ENCODE results near the gene GSTP1. TPM values are rescaled to one million over a fixed set of nuclear protein-coding genes. Genes with fewer than 3 reads are reported as not detected.
"Not testable (repeated sequence)": the region's sequence is repeated elsewhere in the genome, so short reads cannot be mapped to it uniquely, and the experiment has no call there.

GSTP1 gene
- total and polyA plus RNA-seq, 3 experiments from 2014 or later = 333 to 474 (median 462) TPM

DNA sequence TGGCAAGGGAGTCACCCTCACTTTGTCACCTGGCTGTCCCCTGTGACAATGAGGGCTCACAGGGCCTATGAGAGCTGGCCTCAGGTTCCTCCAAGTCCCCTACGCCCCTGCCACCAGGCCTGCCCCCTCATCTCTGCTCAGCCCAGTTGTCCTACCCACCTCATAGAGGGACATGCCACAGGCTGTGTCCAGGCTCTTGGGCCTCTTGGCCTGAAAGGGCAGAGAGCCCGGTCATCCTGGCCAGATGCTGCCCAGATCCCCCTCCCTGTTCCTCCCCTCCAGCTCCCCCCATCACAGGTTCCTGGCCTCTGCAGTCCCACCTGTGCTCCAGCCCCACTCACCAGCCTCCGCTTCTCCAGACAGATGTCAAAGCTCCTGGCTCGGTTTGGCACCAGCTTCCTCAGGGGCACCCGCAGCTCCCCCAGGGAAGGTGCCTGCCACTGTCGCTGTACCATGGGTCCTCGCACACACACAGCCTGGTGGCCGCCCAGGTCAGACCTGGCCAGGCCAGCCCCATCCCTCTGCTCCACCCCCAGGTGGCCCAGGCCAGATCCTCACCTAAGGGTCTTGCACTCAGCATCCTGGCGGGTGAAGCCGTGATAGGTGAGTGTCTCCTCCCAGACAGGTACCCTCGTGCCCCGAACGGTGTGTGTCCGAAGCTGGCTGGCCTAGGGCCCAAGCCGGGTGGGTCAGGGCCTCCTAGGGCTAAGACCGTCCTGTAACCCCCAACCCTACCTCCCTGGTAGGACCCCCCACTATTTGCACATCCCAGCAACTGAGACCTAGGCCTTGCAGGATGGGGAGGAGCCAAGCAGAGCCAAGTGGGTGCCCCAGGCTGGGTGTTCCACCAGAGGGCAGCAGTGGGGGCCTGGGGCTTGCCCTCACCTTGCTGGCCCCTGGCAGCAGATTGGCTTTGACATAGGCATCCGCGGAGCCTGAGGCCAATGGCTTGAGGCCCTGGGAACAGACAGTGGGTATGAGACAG, 31.4 kb downstream of the GSTP1 start:
- peak overlapping the region; percentile 86 for H3K27ac ChIP-seq (ENCODE audit: low read depth, low read length)
- ChIA-PET CTCF (interaction anchor here (0.9 to 4.8 kb wide), 16 partner anchors 13 to 264 kb away, joined by 3 to 61 read pairs (median 4); partner anchors contain the start of genes GSTP1, NUDT8 and PPP1CA), POLR2A (interaction anchor here (0.6 to 1.0 kb wide), 3 partner anchors 15 to 385 kb away, joined by 3 to 5 read pairs (median 3); partner anchors contain the start of genes CLCF1 and NUDT8)
- DNase-seq = peak in 4 of 5 donors; percentile 24 to 40 (median 31)
- peaks cover 31 to 45% (median 32%) of the 10 kb centered on the region in 3 donors for H3K4me1 Mint-ChIP-seq
- H3K36me3 Mint-ChIP-seq = peaks cover 0 to 29% (median 3%) of the 10 kb centered on the region in 3 donors
- H3K27me3 Mint-ChIP-seq = no peaks in the 10 kb centered on the region
- H3K9me3 ChIP-seq (ENCODE audit: low read length) = no peaks in the 10 kb centered on the region
- H3K27me3 ChIP-seq (ENCODE audit: insufficient read depth, low read length, poor library complexity, severe bottlenecking) = no peaks in the 10 kb centered on the region
- peak overlapping the region; percentile 82 to 89 (median 85) for H3K4me3 Mint-ChIP-seq
- H3K27ac Mint-ChIP-seq = peak overlapping the region; percentile 94 to 99 (median 98)
- H3K4me1 ChIP-seq (ENCODE audit: insufficient read depth, low read length) = peaks cover 33% of the 10 kb centered on the region
- H3K9me3 Mint-ChIP-seq = no peaks in the 10 kb centered on the region
- peaks cover 4% of the 10 kb centered on the region for H3K36me3 ChIP-seq (ENCODE audit: insufficient read depth, low read length)
- peak overlapping the region; percentile 50 for H3K4me3 ChIP-seq (ENCODE audit: low read length)

DNA sequence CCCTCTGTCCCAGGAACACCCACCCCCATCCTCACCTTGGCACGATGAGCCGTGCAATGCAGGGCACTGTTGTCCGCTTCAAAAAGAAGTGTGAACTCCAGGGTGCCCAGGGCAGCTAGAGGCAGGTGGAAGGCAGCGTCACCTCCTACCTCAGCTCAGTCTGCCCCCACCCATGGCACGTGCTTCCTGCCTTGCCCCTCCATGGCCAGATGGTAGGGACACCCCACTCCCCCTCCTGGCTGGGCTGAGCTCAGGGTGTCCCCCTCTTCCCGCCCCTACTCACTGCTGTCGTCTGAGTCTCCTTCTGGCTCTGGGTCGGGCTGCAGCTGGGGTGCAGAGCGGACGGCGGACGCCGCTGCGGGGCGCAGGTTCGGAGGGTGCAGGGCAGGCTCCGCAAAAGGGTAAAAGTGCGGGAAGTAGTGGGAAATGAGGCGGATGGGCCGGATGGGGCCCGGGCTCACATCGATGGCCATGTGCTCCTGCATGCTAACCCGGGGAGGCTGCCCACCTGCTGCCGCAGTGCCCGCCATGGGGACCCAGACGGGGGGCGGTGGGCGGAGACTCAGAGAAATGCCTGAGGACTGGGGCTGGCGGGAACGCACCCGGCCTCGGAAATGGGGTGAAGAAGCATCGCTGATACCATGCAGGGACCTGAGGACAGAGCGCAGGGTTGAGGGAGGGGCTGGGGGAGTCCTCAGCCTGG, 32.3 kb downstream of the GSTP1 start:
- DNase-seq = peak in 2 of 5 donors; percentile 7 to 22
- CTCF ChIA-PET = interaction anchor here (1.6 to 4.8 kb wide), 3 partner anchors 13 to 43 kb away, joined by 4 to 61 read pairs (median 12); partner anchors contain the start of genes GSTP1 and NUDT8
- Histone ChIP-seq H3K4me1 (ENCODE audit: insufficient read depth, low read length) (peaks cover 33% of the 10 kb centered on the region), H3K4me3 (ENCODE audit: low read length) (peak overlapping the region; percentile 34), H3K9me3 (ENCODE audit: low read length) (no peaks in the 10 kb centered on the region), H3K27me3 (ENCODE audit: insufficient read depth, low read length, poor library complexity, severe bottlenecking) (no peaks in the 10 kb centered on the region), H3K36me3 (ENCODE audit: insufficient read depth, low read length) (peaks cover 2% of the 10 kb centered on the region), H3K27ac (ENCODE audit: low read depth, low read length) (no peak overlapping the region)
- Mint-ChIP-seq H3K4me3 (peak overlapping the region; percentile 34 to 86 (median 62)), H3K27me3 (no peaks in the 10 kb centered on the region), H3K4me1 (peaks cover 31 to 45% (median 32%) of the 10 kb centered on the region in 3 donors), H3K27ac (peak overlapping the region in 7 of 8 donors; percentile 70 to 99 (median 98)), H3K36me3 (peaks cover 0 to 20% (median 4%) of the 10 kb centered on the region in 3 donors), H3K9me3 (no peaks in the 10 kb centered on the region)
- POLR2A ChIA-PET = interaction anchor here (0.6 kb wide), 1 partner anchor 385 kb away, joined by 3 read pairs; no protein-coding TSS in a partner anchor

DNA sequence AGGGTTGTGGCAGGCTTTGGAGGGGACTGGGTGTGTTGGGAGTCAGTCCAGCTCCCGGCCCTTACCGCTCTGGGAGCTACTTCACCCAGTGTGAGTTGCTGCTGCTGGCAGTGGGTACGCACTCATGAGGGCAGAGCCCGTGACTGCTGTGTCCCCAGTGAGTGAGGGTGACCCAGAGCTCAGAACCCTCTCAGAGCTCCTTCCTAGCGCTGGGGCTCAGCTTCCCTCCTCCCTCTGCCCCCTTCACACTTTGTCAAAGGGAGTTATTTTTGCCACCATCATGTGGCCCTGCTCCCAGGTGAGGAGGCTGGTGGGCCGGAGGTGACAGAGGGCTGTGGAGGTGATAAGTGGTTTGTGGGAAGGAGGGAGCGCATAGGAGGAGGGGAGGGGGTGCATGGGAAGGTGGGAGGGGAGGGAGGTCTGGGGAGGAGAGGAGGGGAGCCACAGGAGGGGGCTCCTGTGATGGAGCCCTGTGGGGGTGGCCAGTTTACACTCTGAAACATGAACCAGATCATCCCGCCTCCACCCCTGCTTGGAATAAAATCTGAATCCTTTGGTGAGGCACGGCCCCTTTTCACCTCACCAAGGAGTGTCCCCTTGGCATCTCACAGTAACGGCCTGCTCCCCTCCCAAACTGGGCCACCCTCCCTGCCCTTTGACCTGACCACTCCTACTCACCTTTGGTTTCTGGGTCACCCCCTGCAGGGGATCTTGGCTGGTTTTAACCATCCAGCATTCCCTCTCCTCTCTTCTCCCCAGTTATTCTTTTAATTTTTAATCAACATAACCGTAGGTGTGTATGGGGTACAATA, 33.0 kb downstream of the GSTP1 start:
- peaks cover 0 to 15% (median 2%) of the 10 kb centered on the region in 3 donors for H3K36me3 Mint-ChIP-seq
- peaks cover 33% of the 10 kb centered on the region for H3K4me1 ChIP-seq (ENCODE audit: insufficient read depth, low read length)
- ChIA-PET POLR2A (no interaction called here), CTCF (interaction anchor here (1.6 to 4.8 kb wide), 3 partner anchors 12 to 34 kb away, joined by 4 to 61 read pairs (median 6); partner anchors contain the start of genes GSTP1 and NUDT8)
- no peak for DNase-seq
- H3K27ac Mint-ChIP-seq = peak overlapping the region in 7 of 8 donors; percentile 17 to 99 (median 70)
- no peak overlapping the region for H3K4me3 ChIP-seq (ENCODE audit: low read length)
- H3K4me1 Mint-ChIP-seq = peaks cover 31 to 45% (median 32%) of the 10 kb centered on the region in 3 donors
- no peaks in the 10 kb centered on the region for H3K9me3 ChIP-seq (ENCODE audit: low read length)
- no peak overlapping the region for H3K27ac ChIP-seq (ENCODE audit: low read depth, low read length)
- H3K27me3 Mint-ChIP-seq = no peaks in the 10 kb centered on the region
- peak overlapping the region; percentile 61 to 86 (median 62) for H3K4me3 Mint-ChIP-seq
- no peaks in the 10 kb centered on the region for H3K27me3 ChIP-seq (ENCODE audit: insufficient read depth, low read length, poor library complexity, severe bottlenecking)
- H3K36me3 ChIP-seq (ENCODE audit: insufficient read depth, low read length) = no peaks in the 10 kb centered on the region
- H3K9me3 Mint-ChIP-seq = no peaks in the 10 kb centered on the region

DNA sequence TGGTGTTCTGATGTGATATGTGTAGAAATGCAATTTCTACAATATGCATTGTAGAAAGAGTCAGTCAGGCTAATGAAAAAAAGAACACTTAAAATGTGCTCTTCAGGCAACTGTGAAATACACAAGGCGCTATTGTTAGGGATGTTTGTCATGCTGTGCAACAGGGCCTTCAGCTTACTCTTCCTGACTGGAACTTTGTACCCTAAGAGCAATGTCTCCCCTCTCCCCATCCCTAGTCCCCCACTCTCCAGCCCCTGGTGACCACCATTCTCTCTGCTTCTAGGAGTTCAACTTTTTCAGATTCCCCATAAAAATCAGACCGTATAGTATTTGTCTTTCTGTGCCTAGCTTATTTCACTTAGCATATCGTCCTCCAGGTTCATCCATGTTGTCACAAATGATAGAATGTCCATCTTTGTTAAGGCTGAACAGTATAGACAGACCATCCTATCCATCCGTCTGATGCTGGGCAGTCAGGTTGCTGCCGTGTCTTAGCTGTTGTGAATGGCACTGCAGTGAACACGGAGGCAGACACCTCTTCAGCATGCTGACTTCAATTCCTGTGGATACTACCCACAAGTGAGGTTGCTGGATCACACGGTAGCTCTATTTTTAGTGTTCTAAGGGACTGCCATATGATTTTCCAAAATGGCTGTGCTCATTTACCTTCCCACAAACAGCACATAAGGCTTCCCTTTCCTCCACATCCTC, 33.8 kb downstream of the GSTP1 start:
- Histone ChIP-seq H3K27ac (ENCODE audit: low read depth, low read length) (no peak overlapping the region), H3K4me1 (ENCODE audit: insufficient read depth, low read length) (peaks cover 33% of the 10 kb centered on the region), H3K27me3 (ENCODE audit: insufficient read depth, low read length, poor library complexity, severe bottlenecking) (no peaks in the 10 kb centered on the region), H3K36me3 (ENCODE audit: insufficient read depth, low read length) (no peaks in the 10 kb centered on the region), H3K4me3 (ENCODE audit: low read length) (no peak overlapping the region), H3K9me3 (ENCODE audit: low read length) (no peaks in the 10 kb centered on the region)
- no peak for DNase-seq
- H3K27me3 Mint-ChIP-seq = peaks cover 0 to 1% of the 10 kb centered on the region in 2 donors
- H3K36me3 Mint-ChIP-seq = peaks cover 0 to 8% (median 2%) of the 10 kb centered on the region in 3 donors
- no peaks in the 10 kb centered on the region for H3K9me3 Mint-ChIP-seq
- H3K4me1 Mint-ChIP-seq = peaks cover 31 to 44% (median 32%) of the 10 kb centered on the region in 3 donors
- POLR2A ChIA-PET = no interaction called here
- H3K4me3 Mint-ChIP-seq = peak overlapping the region in 5 of 7 donors; percentile 32 to 70 (median 61)
- H3K27ac Mint-ChIP-seq = peak overlapping the region in 7 of 8 donors; percentile 17 to 79 (median 67)
- CTCF ChIA-PET = interaction anchor here (1.2 to 1.6 kb wide), 2 partner anchors 12 to 42 kb away, joined by 3 to 6 read pairs; partner anchors contain the start of gene NUDT8

DNA sequence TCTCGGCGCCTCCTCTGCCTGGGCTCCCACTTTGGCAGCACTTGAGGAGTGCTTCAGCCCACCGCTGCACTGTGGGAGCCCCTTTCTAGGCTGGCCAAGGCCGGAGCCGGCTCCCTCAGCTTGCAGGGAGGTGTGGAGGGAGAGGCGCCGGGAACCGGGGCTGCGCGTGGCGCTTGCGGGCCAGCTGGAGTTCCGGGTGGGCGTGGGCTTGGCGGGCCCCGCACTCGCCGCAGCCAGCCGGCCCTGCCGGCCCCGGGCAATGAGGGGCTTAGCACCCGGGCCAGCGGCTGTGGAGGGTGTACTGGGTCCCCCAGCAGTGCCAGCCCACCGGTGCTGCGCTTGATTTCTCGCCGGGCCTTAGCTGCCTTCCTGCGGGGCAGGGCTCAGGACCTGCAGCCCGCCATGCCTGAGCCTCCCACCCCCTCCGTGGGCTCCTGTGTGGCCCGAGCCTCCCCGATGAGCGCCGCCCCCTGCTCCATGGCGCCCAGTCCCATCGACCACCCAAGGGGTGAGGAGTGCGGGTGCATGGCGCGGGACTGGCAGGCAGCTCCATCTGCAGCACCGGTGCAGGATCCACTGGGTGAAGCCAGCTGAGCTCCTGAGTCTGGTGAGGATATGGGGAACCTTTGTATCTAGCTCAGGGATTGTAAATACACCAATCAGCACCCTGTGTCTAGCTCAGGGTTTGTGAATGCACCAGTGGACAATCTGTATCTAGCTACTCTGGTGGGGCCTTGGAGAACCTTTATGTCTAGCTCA, 35.5 kb downstream of the GSTP1 start:
- H3K27me3 Mint-ChIP-seq; H3K4me3 ChIP-seq (ENCODE audit: low read length); POLR2A ChIA-PET; H3K9me3 Mint-ChIP-seq; CTCF ChIA-PET; H3K4me3 Mint-ChIP-seq; H3K36me3 ChIP-seq (ENCODE audit: insufficient read depth, low read length); H3K36me3 Mint-ChIP-seq; H3K27ac ChIP-seq (ENCODE audit: low read depth, low read length); H3K9me3 ChIP-seq (ENCODE audit: low read length); H3K27ac Mint-ChIP-seq; DNase-seq; H3K27me3 ChIP-seq (ENCODE audit: insufficient read depth, low read length, poor library complexity, severe bottlenecking): not testable (repeated sequence)
- H3K4me1 ChIP-seq (ENCODE audit: insufficient read depth, low read length) = peaks cover 21% of the 10 kb centered on the region
- H3K4me1 Mint-ChIP-seq = peaks cover 18 to 28% (median 20%) of the 10 kb centered on the region in 3 donors

DNA sequence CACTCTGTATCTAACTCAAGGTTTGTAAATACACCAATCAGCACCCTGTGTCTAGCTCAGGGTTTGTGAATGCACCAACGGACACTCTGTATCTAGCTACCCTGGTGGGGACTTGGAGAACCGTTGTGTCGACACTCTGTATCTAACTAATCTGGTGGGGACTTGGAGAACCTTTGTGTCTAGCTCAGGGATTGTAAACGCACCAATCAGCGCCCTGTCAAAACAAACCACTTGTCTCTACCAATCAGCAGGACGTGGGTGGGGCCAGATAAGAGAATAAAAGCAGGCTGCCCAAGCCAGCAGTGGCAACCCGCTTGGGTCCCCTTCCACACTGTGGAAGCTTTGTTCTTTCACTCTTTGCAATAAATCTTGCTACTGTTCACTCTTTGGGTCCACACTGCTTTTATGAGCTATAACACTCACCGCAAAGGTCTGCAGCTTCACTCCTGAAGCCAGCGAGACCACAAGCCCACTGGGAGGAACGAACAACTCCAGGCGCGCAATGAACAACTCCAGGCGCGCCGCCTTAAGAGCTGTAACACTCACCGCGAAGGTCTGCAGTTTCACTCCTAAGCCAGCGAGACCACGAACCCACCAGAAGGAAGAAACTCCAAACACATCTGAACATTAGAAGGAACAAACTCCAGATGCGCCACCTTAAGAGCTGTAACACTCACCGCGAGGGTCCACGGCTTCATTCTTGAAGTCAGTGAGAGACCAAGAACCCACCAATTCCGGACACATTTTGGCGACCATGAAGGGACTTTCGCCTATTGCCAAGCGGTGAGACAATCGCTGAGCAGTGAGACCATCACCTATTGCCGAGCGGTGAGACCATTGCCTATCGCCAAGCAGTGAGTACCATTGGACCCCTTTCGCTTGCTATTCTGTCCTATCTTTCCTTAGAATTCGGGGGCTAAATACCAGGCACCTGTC, 36.3 kb downstream of the GSTP1 start:
- Histone ChIP-seq H3K4me1 (ENCODE audit: insufficient read depth, low read length) (peaks cover 12% of the 10 kb centered on the region), H3K27ac (ENCODE audit: low read depth, low read length) (peak overlapping the region; percentile 57)
- H3K4me3 Mint-ChIP-seq; CTCF ChIA-PET; H3K4me3 ChIP-seq (ENCODE audit: low read length); POLR2A ChIA-PET; H3K27me3 Mint-ChIP-seq; H3K36me3 Mint-ChIP-seq; H3K36me3 ChIP-seq (ENCODE audit: insufficient read depth, low read length); H3K27me3 ChIP-seq (ENCODE audit: insufficient read depth, low read length, poor library complexity, severe bottlenecking); DNase-seq; H3K9me3 Mint-ChIP-seq; H3K9me3 ChIP-seq (ENCODE audit: low read length): not testable (repeated sequence)
- peaks cover 10 to 19% (median 12%) of the 10 kb centered on the region in 3 donors for H3K4me1 Mint-ChIP-seq
- H3K27ac Mint-ChIP-seq = peak overlapping the region in 2 of 8 donors; percentile 6 to 29
